Measurements from ENCODE around the gene DENND6B. TPM values are rescaled to one million over a fixed set of nuclear protein-coding genes. Genes with fewer than 3 reads are reported as not detected.
"Not testable (repeated sequence)": the region's sequence is repeated elsewhere in the genome, so short reads cannot be mapped to it uniquely, and the experiment has no call there.

Gene DENND6B
- total RNA-seq, 3 donors from 2014 or later = 1.8 to 6.9 (median 5.4) TPM

DNA sequence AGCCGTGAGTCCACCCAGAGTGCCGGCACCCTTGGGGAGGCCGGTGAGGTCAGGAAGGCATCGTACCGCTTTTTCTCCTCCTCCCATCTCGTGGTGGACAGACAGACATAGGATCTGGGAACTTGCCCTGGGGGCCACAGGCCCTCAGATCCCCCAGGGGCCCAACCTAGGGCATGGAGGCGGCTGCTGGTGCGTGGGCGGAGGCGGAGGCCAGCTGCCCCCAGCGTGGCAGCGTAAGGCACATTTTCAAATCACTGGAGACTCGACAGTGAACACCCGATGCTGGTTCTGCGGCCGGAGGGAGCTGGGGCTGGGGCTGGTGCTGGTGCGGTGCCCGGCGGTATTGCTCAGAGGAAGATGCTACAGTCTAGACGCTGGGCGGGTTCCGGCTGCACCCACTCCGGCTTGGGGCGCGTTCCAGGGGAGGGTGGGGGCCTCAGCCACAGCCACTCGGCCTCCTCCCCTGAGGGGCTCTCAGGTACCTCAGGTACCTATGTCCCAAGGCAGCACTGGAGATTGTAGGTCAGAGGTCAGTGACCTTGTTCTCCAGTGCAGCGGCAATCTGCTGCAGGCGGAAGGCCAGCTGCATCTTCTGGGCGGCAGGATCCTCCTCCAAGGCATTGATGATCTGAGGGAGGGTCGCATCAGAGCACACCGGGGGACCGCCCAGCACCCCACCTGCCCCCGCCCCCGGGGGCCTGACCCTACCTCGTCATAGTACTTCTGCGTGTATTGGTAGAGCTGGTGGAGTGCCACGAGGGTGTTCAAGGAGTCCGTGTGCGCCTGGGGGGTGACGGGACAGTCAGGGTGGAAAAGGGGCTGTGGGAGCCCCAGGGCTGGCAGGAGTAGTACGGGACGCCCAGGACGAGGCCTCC is 51.4 kb downstream of the DENND6B start:
- DNase-seq (ENCODE audit: low spot score in 2 of 2) = no peak
- intact Hi-C loops (cut with DNase I; ENCODE audit: low total_unique reads) = no loop called here
- TF ChIP-seq, protein P1, sequence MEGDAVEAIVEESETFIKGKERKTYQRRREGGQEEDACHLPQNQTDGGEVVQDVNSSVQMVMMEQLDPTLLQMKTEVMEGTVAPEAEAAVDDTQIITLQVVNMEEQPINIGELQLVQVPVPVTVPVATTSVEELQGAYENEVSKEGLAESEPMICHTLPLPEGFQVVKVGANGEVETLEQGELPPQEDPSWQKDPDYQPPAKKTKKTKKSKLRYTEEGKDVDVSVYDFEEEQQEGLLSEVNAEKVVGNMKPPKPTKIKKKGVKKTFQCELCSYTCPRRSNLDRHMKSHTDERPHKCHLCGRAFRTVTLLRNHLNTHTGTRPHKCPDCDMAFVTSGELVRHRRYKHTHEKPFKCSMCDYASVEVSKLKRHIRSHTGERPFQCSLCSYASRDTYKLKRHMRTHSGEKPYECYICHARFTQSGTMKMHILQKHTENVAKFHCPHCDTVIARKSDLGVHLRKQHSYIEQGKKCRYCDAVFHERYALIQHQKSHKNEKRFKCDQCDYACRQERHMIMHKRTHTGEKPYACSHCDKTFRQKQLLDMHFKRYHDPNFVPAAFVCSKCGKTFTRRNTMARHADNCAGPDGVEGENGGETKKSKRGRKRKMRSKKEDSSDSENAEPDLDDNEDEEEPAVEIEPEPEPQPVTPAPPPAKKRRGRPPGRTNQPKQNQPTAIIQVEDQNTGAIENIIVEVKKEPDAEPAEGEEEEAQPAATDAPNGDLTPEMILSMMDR (IDR thresholded peaks at IDR 0.05) = no peak
- TF ChIP-seq POLR2AphosphoS5 (IDR thresholded peaks at IDR 0.05) (no peak), POLR2A (IDR thresholded peaks at IDR 0.05) (no peak)
- peaks cover 22% of the 10 kb centered on the region for H3K36me3 ChIP-seq
- H3K27me3 ChIP-seq = no peaks in the 10 kb centered on the region
- H3K4me3 ChIP-seq = no peak overlapping the region
- H3K27ac ChIP-seq = peak overlapping the region in 1 of 2 donors; percentile 58
- H3K9me3 ChIP-seq = no peaks in the 10 kb centered on the region
- H3K4me1 ChIP-seq = peaks cover 7 to 18% of the 10 kb centered on the region in 2 donors

DNA sequence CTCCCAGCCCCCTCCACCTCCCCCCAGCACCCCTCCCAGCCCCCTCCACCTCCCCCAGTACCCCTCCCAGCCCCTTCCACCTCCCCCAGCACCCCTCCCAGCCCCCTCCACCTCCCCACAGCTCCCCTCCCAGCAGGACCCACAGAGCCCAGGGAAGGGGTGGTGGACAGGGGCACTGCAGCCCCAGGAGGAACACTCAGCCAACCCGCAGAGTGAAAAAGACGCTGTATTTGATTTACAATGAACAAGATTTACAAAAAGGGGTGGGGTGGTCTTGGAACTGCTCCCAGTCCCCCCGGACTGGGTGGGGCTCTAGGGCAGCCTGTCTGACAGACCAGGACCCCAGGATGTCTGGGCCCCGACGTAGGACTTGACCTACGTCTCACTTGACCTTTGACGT is 52.0 kb downstream of the DENND6B start:
- no peak for DNase-seq (ENCODE audit: low spot score in 2 of 2)
- no peaks in the 10 kb centered on the region for H3K27me3 ChIP-seq
- no peak overlapping the region for H3K4me3 ChIP-seq
- peaks cover 18% of the 10 kb centered on the region for H3K36me3 ChIP-seq
- no peak overlapping the region for H3K27ac ChIP-seq
- H3K9me3 ChIP-seq = no peaks in the 10 kb centered on the region
- intact Hi-C loops (cut with DNase I; ENCODE audit: low total_unique reads) = loop anchor here (5.0 kb wide), 1 partner anchor 53 kb away; the partner anchor contains the start of gene DENND6B
- TF ChIP-seq POLR2A (IDR thresholded peaks at IDR 0.05) (no peak), POLR2AphosphoS5 (IDR thresholded peaks at IDR 0.05) (no peak)
- TF ChIP-seq, protein P1 (IDR thresholded peaks at IDR 0.05) = no peak
- H3K4me1 ChIP-seq = peaks cover 7 to 20% of the 10 kb centered on the region in 2 donors

DNA sequence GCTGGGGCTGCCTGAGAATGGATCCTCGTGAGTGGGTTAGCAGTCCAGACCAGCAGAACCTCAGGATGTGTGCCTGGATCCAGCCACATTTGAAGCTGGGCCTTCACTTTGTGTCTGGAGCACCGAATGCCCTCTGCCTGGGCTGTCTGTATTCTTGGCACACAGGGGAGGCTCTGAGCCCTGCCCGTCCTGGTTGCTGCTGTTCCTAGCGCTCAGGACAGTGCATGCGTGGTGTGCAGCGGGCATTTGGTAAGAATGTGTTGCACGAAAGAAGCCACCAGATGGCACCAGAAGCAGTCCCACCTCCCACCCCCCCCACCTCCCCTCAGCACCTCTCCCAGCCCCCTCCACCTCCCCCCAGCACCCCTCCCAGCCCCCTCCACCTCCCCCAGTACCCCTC is 52.5 kb downstream of the DENND6B start:
- intact Hi-C loops (cut with DNase I; ENCODE audit: low total_unique reads) = loop anchor here (5.0 kb wide), 1 partner anchor 53 kb away; the partner anchor contains the start of gene DENND6B
- TF ChIP-seq, protein P1 (IDR thresholded peaks at IDR 0.05) = peak in 1 of 3 donors; percentile 14
- TF ChIP-seq POLR2A (IDR thresholded peaks at IDR 0.05) (no peak), POLR2AphosphoS5 (IDR thresholded peaks at IDR 0.05) (peak in 1 of 3 donors; percentile 7)
- Histone ChIP-seq H3K36me3 (peaks cover 14% of the 10 kb centered on the region), H3K27ac (no peak overlapping the region), H3K9me3 (no peaks in the 10 kb centered on the region), H3K4me1 (peaks cover 7 to 22% of the 10 kb centered on the region in 2 donors), H3K27me3 (no peaks in the 10 kb centered on the region), H3K4me3 (no peak overlapping the region)
- no peak for DNase-seq (ENCODE audit: low spot score in 2 of 2)

DNA sequence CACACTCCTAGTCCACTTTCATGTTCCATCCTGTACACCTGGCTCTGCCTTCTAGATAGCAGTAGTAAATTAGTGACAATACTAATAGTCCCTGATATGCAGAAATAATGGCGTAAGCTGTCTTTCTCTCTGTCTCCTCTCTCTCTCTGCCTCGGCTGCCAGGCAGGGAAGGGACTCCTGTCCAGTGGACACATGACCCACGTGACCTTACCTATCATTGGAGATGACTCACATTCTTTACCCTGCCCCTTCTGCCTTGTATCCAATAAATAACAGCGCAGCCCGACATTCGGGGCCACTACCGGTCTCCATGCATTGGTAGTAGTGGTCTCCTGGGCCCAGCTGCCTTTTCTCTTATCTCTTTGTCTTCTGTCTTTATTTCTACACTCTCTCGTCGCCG is 53.0 kb downstream of the DENND6B start:
- not testable (repeated sequence) for DNase-seq (ENCODE audit: low spot score in 2 of 2); H3K9me3 ChIP-seq; H3K27me3 ChIP-seq; H3K27ac ChIP-seq; H3K36me3 ChIP-seq; H3K4me3 ChIP-seq
- H3K4me1 ChIP-seq = peaks cover 7 to 23% of the 10 kb centered on the region in 2 donors
- intact Hi-C loops (cut with DNase I; ENCODE audit: low total_unique reads) = loop anchor here (5.0 kb wide), 1 partner anchor 54 kb away; the partner anchor contains the start of gene DENND6B

DNA sequence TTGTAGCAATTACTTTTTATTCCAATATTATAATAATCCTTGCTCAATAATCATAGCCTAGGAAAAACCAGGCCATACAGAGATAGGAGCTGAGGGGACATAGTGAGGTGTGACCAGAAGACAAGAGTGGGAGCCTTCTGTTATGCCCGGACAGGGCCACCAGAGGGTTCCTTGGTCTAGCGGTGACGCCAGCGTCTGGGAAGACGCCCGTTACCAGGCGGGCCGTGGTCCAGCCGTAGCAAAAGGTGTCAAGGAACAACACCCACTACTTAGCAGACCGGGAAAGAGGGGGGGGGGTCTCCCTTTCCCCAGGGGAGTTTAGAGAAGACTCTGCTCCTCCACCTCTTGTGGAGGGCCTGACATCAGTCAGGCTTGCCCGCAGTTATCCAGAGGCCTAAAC is 53.5 kb downstream of the DENND6B start:
- not testable (repeated sequence) for DNase-seq (ENCODE audit: low spot score in 2 of 2); H3K9me3 ChIP-seq; H3K27me3 ChIP-seq; H3K4me3 ChIP-seq; H3K27ac ChIP-seq; H3K36me3 ChIP-seq
- intact Hi-C loops (cut with DNase I; ENCODE audit: low total_unique reads) = loop anchor here (5.0 kb wide), 1 partner anchor 54 kb away; the partner anchor contains the start of gene DENND6B
- peaks cover 7 to 27% of the 10 kb centered on the region in 2 donors for H3K4me1 ChIP-seq
